Ishikawa (cell line): ENCODE results near the gene MAGI2.

Experiments
- CEBPB ChIP-seq: IDR thresholded peaks from 2 replicates; pipeline ENCODE4 v1.6.1; 2012
- CREB1 ChIP-seq: IDR thresholded peaks from 2 replicates; pipeline ENCODE4 v1.6.1; 2012; ENCODE audit warnings: low read depth
- EGR1 ChIP-seq: IDR thresholded peaks from 2 replicates; pipeline ENCODE4 v1.6.1; 2012
- EP300 ChIP-seq: IDR thresholded peaks from 2 replicates; pipeline ENCODE4 v1.6.1; 2012; ENCODE audit warnings: borderline replicate concordance
- FOXM1 ChIP-seq: IDR thresholded peaks from 2 replicates; pipeline ENCODE4 v1.6.1; 2012; ENCODE audit warnings: low read depth, borderline replicate concordance
- NFIC ChIP-seq: IDR thresholded peaks from 2 replicates; pipeline ENCODE4 v1.6.1; 2012
- RAD21 ChIP-seq: IDR thresholded peaks from 2 replicates; pipeline ENCODE4 v1.6.1; 2012; ENCODE audit warnings: low read depth
- TAF1 ChIP-seq: IDR thresholded peaks from 2 replicates; pipeline ENCODE4 v1.6.1; 2012; ENCODE audit warnings: low read depth, mild to moderate bottlenecking
- TCF12 ChIP-seq: IDR thresholded peaks from 2 replicates; pipeline ENCODE4 v1.6.1; 2012; ENCODE audit warnings: low read depth
- TEAD4 ChIP-seq: IDR thresholded peaks from 2 replicates; pipeline ENCODE4 v1.6.1; 2012
- YY1 ChIP-seq: IDR thresholded peaks from 2 replicates; pipeline ENCODE4 v1.6.1; 2012; ENCODE audit warnings: low read depth
- ZBTB7A ChIP-seq: IDR thresholded peaks from 2 replicates; pipeline ENCODE4 v1.6.1; 2012; ENCODE audit warnings: low read depth
- TF ChIP-seq, protein P1 (sequence below): IDR thresholded peaks from 2 replicates; pipeline ENCODE4 v1.6.1; 2012; ENCODE audit warnings: low read depth, mild to moderate bottlenecking
- TF ChIP-seq, protein P2 (sequence below): IDR thresholded peaks from 2 replicates; pipeline ENCODE4 v1.6.1; 2012
- TF ChIP-seq, protein P3 (sequence below): IDR thresholded peaks from 2 replicates; pipeline ENCODE4 v1.6.1; 2012

The MAGI2 gene

DNA sequence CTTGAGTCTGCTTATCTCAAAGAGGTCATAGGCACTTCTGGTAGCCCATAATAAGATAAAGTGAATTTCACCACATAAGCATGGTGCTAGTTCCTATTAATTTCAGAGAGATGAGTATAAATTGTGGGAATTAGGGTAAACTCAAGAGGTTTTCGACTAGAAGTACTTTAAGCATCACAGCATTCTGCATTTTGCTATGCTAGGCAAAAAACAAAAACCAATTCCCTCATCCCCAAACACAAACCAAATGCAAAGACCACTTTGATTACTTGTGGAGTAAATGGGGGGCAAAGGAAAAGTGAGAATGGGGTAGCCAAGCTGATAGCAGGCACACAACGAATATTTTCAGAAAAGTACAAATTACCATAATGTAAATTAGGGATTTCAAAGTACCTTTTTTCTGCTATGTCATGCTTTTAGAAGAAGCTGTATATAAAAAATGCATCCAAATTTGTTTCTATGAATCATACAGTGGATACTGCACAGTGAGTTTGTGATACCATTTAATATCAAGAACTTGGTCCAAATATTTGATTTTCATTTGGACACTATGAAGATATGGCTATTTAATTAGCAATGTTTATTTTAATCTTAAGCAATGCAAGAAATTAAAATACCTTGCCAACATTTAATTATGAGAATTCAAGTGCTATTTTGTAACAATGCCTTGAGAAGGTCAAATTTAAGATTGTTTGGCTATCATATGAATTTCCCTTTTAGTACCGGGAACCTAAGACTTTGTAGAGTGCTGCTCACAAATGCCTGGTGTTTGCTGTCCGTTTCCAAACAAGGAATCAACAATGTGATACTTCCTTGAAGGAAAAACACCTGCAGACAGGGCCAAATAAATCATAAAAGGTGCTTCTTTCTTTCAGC is 1199.4 kb downstream of the MAGI2 start:
- TF ChIP-seq, protein P1, sequence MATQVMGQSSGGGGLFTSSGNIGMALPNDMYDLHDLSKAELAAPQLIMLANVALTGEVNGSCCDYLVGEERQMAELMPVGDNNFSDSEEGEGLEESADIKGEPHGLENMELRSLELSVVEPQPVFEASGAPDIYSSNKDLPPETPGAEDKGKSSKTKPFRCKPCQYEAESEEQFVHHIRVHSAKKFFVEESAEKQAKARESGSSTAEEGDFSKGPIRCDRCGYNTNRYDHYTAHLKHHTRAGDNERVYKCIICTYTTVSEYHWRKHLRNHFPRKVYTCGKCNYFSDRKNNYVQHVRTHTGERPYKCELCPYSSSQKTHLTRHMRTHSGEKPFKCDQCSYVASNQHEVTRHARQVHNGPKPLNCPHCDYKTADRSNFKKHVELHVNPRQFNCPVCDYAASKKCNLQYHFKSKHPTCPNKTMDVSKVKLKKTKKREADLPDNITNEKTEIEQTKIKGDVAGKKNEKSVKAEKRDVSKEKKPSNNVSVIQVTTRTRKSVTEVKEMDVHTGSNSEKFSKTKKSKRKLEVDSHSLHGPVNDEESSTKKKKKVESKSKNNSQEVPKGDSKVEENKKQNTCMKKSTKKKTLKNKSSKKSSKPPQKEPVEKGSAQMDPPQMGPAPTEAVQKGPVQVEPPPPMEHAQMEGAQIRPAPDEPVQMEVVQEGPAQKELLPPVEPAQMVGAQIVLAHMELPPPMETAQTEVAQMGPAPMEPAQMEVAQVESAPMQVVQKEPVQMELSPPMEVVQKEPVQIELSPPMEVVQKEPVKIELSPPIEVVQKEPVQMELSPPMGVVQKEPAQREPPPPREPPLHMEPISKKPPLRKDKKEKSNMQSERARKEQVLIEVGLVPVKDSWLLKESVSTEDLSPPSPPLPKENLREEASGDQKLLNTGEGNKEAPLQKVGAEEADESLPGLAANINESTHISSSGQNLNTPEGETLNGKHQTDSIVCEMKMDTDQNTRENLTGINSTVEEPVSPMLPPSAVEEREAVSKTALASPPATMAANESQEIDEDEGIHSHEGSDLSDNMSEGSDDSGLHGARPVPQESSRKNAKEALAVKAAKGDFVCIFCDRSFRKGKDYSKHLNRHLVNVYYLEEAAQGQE = no peak
- TF ChIP-seq FOXM1 (no peak), RAD21 (no peak), TAF1 (no peak), YY1 (no peak)

DNA sequence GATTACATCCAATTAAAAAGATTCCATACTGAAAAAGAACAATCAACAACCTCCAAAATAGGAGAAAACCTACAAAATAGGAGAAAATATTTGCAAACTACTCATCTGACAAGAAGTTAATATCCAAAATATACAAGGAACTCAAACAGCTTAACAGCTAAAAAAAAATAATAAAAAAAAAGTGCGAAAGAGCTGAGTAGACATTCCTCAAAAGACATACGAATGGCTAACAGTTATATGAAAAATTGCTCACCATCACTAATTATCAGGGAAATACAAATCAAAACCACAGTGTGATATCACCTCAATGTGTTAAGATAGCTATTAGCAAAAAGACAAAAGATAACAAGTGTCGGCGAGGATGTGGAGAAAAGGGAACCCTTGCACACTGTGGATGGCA is 1204.6 kb downstream of the MAGI2 start:
- no peak for TF ChIP-seq CREB1
- no peak for TF ChIP-seq TCF12
- TF ChIP-seq EGR1 = no peak
- no peak for TF ChIP-seq YY1
- no peak for TF ChIP-seq ZBTB7A
- no peak for TF ChIP-seq RAD21
- no peak for TF ChIP-seq CEBPB
- no peak for TF ChIP-seq NFIC
- no peak for TF ChIP-seq TEAD4
- TF ChIP-seq, protein P1 = no peak

DNA sequence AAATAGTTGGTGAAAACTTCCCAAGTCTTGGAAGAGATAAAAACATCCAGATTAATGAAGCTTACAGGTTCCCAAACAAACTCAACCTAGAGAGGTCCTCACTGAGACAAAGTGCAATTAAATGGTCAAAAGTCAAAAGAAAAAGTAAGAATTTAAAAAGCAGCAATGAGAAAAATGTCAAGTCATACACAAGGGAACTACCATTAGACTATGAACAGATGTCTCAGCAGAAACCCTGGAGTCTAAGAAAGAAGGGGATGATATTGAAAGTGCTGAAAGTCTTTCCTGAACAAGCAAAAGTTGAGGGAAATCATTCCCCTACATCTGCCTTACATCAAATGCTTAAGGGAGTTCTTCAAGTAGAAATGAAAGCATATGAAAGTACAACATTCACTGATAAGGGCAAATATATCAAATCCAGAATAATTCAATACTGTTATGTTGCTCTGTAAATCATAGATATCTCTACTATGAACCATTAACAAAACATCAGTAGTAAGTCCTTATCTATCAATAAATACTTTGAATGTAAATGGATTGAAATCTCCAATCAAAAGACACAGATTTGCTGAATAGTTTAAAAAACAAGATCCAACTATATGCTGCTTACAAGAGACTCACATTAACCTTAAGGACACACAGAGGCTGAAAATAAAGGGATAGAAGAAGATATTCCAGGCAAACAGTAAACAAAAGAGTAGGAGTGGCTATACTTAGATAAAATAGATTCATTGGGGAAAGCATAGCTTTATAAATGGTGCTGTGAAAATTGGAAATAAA is 1205.4 kb downstream of the MAGI2 start:
- TF ChIP-seq TAF1 = no peak
- no peak for TF ChIP-seq EGR1
- no peak for TF ChIP-seq CREB1
- no peak for TF ChIP-seq FOXM1
- no peak for TF ChIP-seq EP300
- TF ChIP-seq, protein P2, sequence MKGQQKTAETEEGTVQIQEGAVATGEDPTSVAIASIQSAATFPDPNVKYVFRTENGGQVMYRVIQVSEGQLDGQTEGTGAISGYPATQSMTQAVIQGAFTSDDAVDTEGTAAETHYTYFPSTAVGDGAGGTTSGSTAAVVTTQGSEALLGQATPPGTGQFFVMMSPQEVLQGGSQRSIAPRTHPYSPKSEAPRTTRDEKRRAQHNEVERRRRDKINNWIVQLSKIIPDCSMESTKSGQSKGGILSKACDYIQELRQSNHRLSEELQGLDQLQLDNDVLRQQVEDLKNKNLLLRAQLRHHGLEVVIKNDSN = no peak
- TF ChIP-seq, protein P1 = no peak

DNA sequence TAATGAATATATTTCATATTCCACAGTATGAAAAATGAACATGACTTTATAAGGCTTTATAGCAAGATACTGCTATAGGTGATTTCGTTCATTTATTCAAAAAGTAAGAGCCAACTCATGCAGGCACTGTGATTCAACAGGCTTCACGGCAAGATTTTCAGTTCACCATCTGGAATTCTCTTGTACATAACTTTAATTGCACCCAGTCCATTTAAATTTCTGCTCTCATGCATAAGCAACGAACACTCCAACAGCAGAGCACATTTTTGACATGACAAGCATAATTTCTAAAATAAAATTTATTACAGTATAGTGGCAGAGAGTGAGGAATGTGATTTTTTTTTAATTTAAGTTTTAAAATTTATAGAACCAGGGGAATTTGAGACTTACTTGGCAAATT is 1218.8 kb downstream of the MAGI2 start:
- TF ChIP-seq CEBPB (no peak), NFIC (no peak), TCF12 (no peak)

DNA sequence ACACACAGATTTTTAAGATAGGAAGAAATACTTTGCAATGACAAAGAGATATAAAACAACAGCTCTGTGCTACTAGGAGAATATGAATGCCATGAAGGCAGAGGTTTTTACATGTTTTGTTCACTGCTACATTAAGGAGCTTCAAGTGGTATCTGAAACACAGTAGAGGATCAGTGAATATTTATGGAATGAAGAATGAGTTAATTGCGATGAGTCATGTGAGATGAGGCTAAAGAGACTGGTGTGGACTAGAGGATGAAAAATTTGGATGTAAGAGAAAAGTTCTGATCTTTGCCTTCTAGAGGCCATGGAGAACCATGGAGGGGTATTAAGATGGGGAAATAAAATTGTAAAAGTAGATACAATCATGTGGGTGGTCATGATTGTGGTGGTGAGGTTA is 1220.7 kb downstream of the MAGI2 start:
- TF ChIP-seq, protein P2 = no peak
- TF ChIP-seq ZBTB7A (no peak), CREB1 (no peak), EP300 (no peak), TEAD4 (no peak), FOXM1 (no peak), CEBPB (no peak), RAD21 (no peak), NFIC (no peak), EGR1 (no peak), TAF1 (no peak), TCF12 (no peak), YY1 (no peak)
- TF ChIP-seq, protein P3, sequence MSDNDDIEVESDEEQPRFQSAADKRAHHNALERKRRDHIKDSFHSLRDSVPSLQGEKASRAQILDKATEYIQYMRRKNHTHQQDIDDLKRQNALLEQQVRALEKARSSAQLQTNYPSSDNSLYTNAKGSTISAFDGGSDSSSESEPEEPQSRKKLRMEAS = no peak
- TF ChIP-seq, protein P1 = no peak
